Breast epithelium (tissue), 4 donors: ENCODE measurements around the gene TMOD3. TPM values are rescaled to one million over a fixed set of nuclear protein-coding genes. Genes with fewer than 3 reads are reported as not detected.
A peak's percentile ranks its signal among the peaks of the same experiment; 100 is the strongest.
"Not testable (repeated sequence)": the region's sequence is repeated elsewhere in the genome, so short reads cannot be mapped to it uniquely, and the experiment has no call there.

ENCODE experiments used
- DNase-seq, 2 donors: peaks; one replicate each; pipeline ENCODE4 v3.0.0-alpha.2; 2019; ENCODE audit warnings: low spot score in 2 of 2
- H3K27ac ChIP-seq, 2 donors: fragments of 200-600 bp; sonication (generic) in 1 of 2; one replicate each; pipeline ENCODE4 v1.5.1; 2016 to 2019; ENCODE audit warnings: mild to moderate bottlenecking in 1 of 2
- H3K27me3 ChIP-seq, 2 donors: fragments of 200-600 bp; sonication (generic) in 1 of 2; one replicate each; pipeline versions ENCODE4 v1.5.1 to v1.6.0; 2017 to 2019; ENCODE audit warnings: control low read depth in 1 of 2, mild to moderate bottlenecking in 1 of 2
- H3K36me3 ChIP-seq: fragments of 200-600 bp; one replicate; pipeline ENCODE4 v1.5.1; 2019
- H3K4me1 ChIP-seq, 2 donors: fragments of 200-600 bp; sonication (generic); one replicate each; pipeline ENCODE4 v1.5.1; 2016 to 2019; ENCODE audit warnings: control low read depth in 1 of 2
- H3K4me3 ChIP-seq, 3 donors: fragments of 200-600 bp; sonication (generic); 1 replicate in 2 of 3; 2 replicates in 1 of 3; pipeline ENCODE4 v1.5.1; 2016 to 2019; ENCODE audit warnings: mild to moderate bottlenecking in 3 of 3, moderate library complexity in 2 of 3
- H3K9me3 ChIP-seq, 2 donors: fragments of 200-600 bp; sonication (generic) in 1 of 2; one replicate each; pipeline ENCODE4 v1.5.1; 2016 to 2019; ENCODE audit warnings: control low read depth in 1 of 2
- POLR2A ChIP-seq: fragments of 450-650 bp; IDR thresholded peaks from one replicate; pipeline ENCODE4 v1.6.1; 2016; ENCODE audit warnings: antibody characterized with exemption, mild to moderate bottlenecking, moderate library complexity
- POLR2AphosphoS5 ChIP-seq, 3 donors: sonication (generic); formaldehyde crosslinking; IDR thresholded peaks; one replicate each; pipeline ENCODE4 v1.6.1; 2017; ENCODE audit warnings: antibody characterized with exemption in 3 of 3
- intact Hi-C: fragments of 100-400 bp; cut with DNase I; formaldehyde crosslinking; loops from one replicate; pipeline ENCODE4 v1.15.1; 2023; ENCODE audit warnings: low total_unique reads
- total RNA-seq, 3 donors: library from RNA; depleted of rRNA; stranded (reverse); fragments of >200 nt; gene quantifications; one replicate each; pipeline ENCODE4 v1.1.0, GENCODE V29; 2016
- TF ChIP-seq, protein P1 (sequence below), 3 donors: fragments of 450-650 bp; IDR thresholded peaks; one replicate each; pipeline ENCODE4 v1.5.1; 2016 to 2017; ENCODE audit warnings: antibody characterized with exemption in 3 of 3, mild to moderate bottlenecking in 3 of 3, moderate library complexity in 3 of 3

Gene TMOD3
- 10 to 100 TPM; 24.9 to 31.4 (median 27.5) TPM for total RNA-seq

DNA sequence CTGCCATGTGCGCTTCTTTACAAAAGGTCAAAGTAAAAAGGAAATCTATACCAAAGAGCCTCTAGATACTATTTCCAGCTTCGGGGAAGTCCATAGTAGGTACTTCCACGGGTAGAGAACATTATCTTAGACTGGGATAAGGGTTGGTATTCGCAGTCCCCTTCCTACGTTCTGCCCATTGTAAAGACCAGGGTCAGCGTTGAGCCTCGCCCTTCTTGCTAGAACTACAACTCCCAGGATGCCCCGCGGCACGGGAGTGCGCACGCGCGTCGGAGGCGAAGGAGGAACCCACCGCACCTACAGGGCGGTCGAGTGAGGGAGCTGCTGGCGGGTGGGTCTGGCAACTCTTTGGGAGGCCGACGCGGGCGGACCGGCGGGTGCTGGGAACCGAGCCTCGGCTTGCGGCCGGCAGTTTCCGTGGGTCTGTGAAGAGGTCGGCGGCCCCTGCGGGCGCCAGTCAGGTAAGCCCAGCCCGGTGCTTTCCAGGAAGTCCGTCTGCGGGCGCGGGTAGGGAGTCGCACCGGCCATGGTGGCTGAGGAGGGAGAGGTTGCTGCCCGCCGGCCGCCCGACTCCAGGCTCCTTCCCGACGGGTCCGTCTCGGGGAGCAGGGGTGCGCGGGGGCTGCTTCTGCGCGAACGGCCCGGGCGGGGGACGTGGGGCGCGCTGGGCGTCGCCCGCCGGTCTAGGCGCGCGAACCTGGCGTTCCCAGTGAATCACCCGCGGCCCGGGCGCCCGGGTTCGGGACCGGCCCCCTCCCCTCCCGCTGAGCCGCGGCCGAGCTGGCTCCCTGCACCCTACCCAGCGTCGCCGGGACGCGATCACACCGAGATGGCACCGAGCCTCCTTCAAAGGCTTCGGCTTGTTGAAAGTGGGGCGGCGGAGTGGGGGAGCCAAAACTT, at the start of gene TMOD3:
TMOD3 (plus strand) TSS at position 278 of the 900 bp plus-strand sequence. CDS start 33,232 bp downstream, outside the sequence.
- no peaks in the 10 kb centered on the region for H3K9me3 ChIP-seq
- DNase-seq: peak; percentile 81 to 89
- H3K4me1 ChIP-seq: peaks cover 0 to 2% of the 10 kb centered on the region in 2 donors
- TF ChIP-seq POLR2AphosphoS5 (IDR thresholded peaks at IDR 0.05) (peak; percentile 77 to 89 (median 84)), POLR2A (peak; percentile 80)
- TF ChIP-seq, protein P1, sequence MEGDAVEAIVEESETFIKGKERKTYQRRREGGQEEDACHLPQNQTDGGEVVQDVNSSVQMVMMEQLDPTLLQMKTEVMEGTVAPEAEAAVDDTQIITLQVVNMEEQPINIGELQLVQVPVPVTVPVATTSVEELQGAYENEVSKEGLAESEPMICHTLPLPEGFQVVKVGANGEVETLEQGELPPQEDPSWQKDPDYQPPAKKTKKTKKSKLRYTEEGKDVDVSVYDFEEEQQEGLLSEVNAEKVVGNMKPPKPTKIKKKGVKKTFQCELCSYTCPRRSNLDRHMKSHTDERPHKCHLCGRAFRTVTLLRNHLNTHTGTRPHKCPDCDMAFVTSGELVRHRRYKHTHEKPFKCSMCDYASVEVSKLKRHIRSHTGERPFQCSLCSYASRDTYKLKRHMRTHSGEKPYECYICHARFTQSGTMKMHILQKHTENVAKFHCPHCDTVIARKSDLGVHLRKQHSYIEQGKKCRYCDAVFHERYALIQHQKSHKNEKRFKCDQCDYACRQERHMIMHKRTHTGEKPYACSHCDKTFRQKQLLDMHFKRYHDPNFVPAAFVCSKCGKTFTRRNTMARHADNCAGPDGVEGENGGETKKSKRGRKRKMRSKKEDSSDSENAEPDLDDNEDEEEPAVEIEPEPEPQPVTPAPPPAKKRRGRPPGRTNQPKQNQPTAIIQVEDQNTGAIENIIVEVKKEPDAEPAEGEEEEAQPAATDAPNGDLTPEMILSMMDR (IDR thresholded peaks at IDR 0.05): no peak
- peak within 1 kb of the TSS; percentile 90 to 98 for H3K27ac ChIP-seq
- peak within 1 kb of the TSS; percentile 78 to 98 (median 89) for H3K4me3 ChIP-seq
- no peaks in the 10 kb centered on the region for H3K36me3 ChIP-seq
- intact Hi-C loops: no loop called here
- H3K27me3 ChIP-seq: no peaks in the 10 kb centered on the region

DNA sequence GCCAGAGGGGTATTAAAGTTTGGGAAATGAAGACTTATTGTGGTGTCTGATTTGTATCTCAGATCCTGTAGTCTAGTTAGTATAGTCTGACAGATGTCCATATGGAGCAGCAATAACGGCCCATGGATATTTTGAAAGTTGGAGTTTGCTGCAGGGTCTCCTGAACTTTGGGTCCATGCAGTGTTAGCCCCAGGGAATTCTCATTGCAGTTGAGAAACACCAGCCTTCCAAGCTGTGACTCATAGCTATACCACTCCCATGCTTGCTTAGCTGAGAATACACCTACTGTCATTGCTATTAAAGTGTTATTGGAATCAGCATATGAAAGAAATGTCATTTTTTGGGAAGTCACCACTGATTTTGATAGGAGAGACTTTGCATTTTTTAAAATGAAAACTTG, 48.8 kb upstream of the TMOD3 start:
- intact Hi-C loops: no loop called here
- Histone ChIP-seq H3K4me1 (peaks cover 0 to 7% of the 10 kb centered on the region in 2 donors), H3K27me3 (no peaks in the 10 kb centered on the region), H3K27ac (no peak overlapping the region), H3K9me3 (no peaks in the 10 kb centered on the region), H3K36me3 (no peaks in the 10 kb centered on the region), H3K4me3 (no peak overlapping the region)
- no peak for TF ChIP-seq POLR2A
- no peak for TF ChIP-seq POLR2AphosphoS5 (IDR thresholded peaks at IDR 0.05)
- no peak for DNase-seq

DNA sequence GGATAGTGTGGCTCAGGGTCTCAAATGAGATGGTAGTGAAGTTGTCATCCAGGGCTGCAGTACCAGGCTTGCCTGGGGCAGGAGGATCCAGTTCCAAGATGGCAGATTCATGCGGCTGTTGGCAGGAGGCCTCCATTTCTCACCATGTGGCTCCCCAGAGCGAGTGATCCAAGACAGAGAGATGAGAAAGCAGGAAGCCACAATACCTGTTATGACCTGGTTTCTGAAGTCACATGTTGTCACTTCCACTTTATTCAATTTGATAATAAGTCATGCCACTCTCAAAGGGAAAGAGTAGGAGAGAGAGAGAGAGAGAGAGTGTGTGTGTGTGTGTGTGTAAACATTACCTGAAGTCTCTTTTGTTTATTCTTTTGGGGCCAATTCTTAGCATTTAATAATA, 47.9 kb upstream of the TMOD3 start:
- no peaks in the 10 kb centered on the region for H3K36me3 ChIP-seq
- no peaks in the 10 kb centered on the region for H3K9me3 ChIP-seq
- TF ChIP-seq POLR2AphosphoS5 (IDR thresholded peaks at IDR 0.05) (no peak), POLR2A (no peak)
- TF ChIP-seq, protein P1 (IDR thresholded peaks at IDR 0.05): no peak
- no peak overlapping the region for H3K27ac ChIP-seq
- intact Hi-C loops: no loop called here
- H3K4me3 ChIP-seq: no peak overlapping the region
- H3K4me1 ChIP-seq: peaks cover 0 to under 1% of the 10 kb centered on the region in 2 donors
- H3K27me3 ChIP-seq: no peaks in the 10 kb centered on the region
- DNase-seq: no peak

DNA sequence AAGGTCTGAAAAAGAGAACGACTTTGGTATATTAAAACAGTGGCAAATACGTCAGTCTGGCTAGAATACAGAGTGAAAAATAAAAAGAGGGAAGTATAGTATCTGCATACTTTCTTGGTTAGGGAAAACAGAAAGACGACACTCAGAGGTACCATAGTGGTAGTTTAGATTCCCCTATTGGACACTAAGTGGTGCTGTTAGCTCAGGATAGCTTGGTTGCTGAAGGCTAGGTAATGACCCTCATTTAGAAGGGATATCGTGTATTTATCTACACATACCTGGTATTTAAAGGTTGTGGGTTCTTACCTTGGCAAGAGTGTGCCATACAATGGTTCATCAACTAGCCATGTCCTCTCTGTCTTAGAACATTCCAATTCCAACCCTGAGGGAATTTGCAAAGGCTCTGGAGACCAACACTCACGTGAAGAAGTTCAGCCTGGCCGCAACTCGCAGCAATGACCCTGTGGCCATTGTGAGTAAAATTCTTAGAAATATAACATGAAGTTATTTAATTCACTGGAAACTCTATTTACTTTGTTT, 47.0 kb upstream of the TMOD3 start:
- DNase-seq: no peak
- H3K4me3 ChIP-seq: no peak overlapping the region
- H3K27ac ChIP-seq: no peak overlapping the region
- H3K9me3 ChIP-seq: no peaks in the 10 kb centered on the region
- H3K27me3 ChIP-seq: no peaks in the 10 kb centered on the region
- intact Hi-C loops: no loop called here
- TF ChIP-seq, protein P1 (IDR thresholded peaks at IDR 0.05): no peak
- TF ChIP-seq POLR2A (no peak), POLR2AphosphoS5 (IDR thresholded peaks at IDR 0.05) (no peak)
- no peaks in the 10 kb centered on the region for H3K4me1 ChIP-seq
- H3K36me3 ChIP-seq: no peaks in the 10 kb centered on the region

DNA sequence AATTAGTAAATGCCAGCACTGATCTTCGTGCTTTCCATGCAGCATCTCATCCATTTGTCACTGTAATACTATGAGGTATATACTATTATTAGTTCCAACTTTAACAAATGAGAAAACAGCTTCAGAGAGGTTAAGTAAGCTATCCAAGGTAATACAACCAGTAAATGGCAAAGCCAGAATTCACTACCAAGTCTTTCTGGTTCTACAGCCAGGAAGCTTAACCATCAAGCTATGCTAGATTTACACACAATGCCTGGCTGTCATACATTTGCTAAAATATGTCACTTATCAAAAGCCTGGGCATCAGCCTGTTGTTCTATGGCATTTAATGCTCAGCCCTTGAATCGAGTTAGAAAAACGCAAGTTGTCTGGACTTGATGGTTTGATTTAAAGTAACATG, 45.5 kb upstream of the TMOD3 start:
- intact Hi-C loops: no loop called here
- Histone ChIP-seq H3K4me1 (no peaks in the 10 kb centered on the region), H3K36me3 (no peaks in the 10 kb centered on the region), H3K27ac (no peak overlapping the region), H3K27me3 (no peaks in the 10 kb centered on the region), H3K9me3 (no peaks in the 10 kb centered on the region), H3K4me3 (no peak overlapping the region)
- no peak for DNase-seq
- TF ChIP-seq POLR2A (no peak), POLR2AphosphoS5 (IDR thresholded peaks at IDR 0.05) (no peak)
- TF ChIP-seq, protein P1 (IDR thresholded peaks at IDR 0.05): no peak

DNA sequence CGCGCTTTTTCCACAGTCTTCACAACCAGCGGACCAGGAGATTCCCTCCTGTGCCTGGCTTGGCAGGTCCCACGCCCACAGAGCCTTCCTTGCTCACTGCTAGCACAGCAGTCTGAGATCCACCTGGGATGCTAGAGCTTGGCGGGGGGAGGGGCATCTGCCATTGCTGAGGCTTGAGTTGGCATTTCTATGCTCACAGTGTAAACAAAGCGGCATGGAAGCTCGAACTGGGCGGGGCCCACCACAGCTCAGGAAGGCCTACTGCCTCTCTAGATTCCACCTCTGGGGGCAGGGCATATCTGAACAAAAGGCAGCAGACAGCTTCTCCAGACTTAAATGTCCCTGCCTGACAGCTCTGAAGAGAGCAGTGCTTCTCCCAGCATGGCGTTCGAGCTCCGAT, 42.3 kb upstream of the TMOD3 start:
- H3K9me3 ChIP-seq, H3K27me3 ChIP-seq, DNase-seq, intact Hi-C loops, H3K4me3 ChIP-seq, H3K4me1 ChIP-seq, H3K27ac ChIP-seq, H3K36me3 ChIP-seq: not testable (repeated sequence)

DNA sequence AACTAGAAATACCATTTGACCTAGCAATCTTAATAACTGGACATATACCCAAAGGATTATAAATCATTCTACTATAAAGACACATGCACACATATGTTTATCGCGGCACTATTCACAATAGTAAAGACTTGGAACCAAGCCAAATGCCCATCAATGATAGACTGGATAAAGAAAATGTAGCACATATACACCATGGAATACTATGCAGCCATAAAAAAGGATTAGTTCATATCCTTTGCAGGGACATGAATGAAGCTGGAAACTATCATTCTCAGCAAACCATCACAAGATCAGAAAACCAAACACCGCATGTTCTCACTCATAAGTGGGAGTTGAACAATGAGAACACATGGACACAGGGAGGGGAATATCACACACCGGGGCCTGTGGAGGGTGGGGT, 37.0 kb upstream of the TMOD3 start:
- DNase-seq, intact Hi-C loops, H3K36me3 ChIP-seq, H3K9me3 ChIP-seq, H3K4me3 ChIP-seq, H3K27me3 ChIP-seq, H3K27ac ChIP-seq, H3K4me1 ChIP-seq: not testable (repeated sequence)
